ENCODE results near the gene OLA1. TPM values are rescaled to one million over a fixed set of nuclear protein-coding genes. Genes with fewer than 3 reads are reported as not detected.

OLA1 gene
- total RNA-seq, 2 donors from 2014 or later = 75.6 to 92.8 TPM

DNA sequence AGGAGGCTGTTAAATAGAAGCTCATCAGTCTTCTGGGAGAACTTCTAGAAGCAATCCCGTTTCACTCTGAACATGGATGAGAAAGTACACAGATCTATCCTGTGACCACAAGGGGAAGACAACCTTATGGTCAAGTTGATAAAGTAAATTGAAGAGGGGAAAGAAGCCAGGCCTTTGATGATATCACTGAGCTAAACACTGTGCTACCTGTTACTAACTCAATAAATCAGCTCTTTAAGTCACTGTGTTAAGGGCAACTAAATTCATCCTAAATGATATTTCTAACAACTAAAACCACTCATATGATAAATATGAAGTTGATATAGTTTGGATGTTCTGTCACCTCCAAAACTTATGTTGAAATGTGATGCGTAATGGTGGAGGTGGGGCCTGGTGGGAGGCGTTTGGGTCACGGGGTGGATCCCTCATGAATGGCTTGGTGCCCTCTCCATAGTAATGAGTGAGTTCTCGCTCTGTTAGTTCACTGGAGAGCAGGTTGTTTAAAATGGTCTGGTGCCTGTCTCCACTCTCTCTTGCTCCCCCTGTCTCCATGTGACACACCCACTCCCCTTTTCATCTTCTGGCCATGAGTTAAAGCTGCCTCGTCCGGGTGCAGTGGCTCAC, 23.6 kb downstream of the OLA1 start:
- TF ChIP-seq, protein P1, sequence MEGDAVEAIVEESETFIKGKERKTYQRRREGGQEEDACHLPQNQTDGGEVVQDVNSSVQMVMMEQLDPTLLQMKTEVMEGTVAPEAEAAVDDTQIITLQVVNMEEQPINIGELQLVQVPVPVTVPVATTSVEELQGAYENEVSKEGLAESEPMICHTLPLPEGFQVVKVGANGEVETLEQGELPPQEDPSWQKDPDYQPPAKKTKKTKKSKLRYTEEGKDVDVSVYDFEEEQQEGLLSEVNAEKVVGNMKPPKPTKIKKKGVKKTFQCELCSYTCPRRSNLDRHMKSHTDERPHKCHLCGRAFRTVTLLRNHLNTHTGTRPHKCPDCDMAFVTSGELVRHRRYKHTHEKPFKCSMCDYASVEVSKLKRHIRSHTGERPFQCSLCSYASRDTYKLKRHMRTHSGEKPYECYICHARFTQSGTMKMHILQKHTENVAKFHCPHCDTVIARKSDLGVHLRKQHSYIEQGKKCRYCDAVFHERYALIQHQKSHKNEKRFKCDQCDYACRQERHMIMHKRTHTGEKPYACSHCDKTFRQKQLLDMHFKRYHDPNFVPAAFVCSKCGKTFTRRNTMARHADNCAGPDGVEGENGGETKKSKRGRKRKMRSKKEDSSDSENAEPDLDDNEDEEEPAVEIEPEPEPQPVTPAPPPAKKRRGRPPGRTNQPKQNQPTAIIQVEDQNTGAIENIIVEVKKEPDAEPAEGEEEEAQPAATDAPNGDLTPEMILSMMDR (IDR thresholded peaks at IDR 0.05) = no peak
- DNase-seq = no peak
- H3K4me3 ChIP-seq = no peak overlapping the region
- no peaks in the 10 kb centered on the region for H3K36me3 ChIP-seq
- intact Hi-C loops (cut with DNase I) = no loop called here
- no peaks in the 10 kb centered on the region for H3K4me1 ChIP-seq
- no peak overlapping the region for H3K9ac ChIP-seq (ENCODE audit: low read depth in 2 of 2, low read length in 2 of 2)
- H3K9me3 ChIP-seq = no peaks in the 10 kb centered on the region
- H3K27me3 ChIP-seq = no peaks in the 10 kb centered on the region
- no peak overlapping the region for H3K27ac ChIP-seq

DNA sequence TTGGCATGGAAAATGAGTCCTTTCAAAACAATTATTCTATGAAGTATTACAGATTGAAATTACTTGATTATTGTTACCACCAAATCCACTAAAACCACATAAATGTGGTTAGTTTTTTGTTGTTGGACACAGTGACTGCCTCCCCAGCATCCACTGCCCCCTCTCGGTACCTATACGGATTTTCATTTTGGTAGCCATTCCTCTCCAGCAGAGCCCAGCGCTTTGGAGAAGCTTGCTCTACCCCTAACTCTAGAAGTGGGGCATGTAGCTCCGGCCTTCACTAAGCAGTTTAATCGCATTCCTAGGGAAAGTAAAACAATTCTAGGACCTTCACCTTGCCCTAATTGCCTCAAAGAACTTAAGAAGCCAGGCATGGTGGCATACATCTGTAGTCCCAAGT, 24.2 kb downstream of the OLA1 start:
- H3K9ac ChIP-seq (ENCODE audit: low read depth in 2 of 2, low read length in 2 of 2) = no peak overlapping the region
- TF ChIP-seq, protein P1 (IDR thresholded peaks at IDR 0.05) = no peak
- no peaks in the 10 kb centered on the region for H3K9me3 ChIP-seq
- DNase-seq = no peak
- no peak overlapping the region for H3K27ac ChIP-seq
- no peak overlapping the region for H3K4me3 ChIP-seq
- intact Hi-C loops (cut with DNase I) = no loop called here
- H3K4me1 ChIP-seq = no peaks in the 10 kb centered on the region
- no peaks in the 10 kb centered on the region for H3K27me3 ChIP-seq
- H3K36me3 ChIP-seq = no peaks in the 10 kb centered on the region

DNA sequence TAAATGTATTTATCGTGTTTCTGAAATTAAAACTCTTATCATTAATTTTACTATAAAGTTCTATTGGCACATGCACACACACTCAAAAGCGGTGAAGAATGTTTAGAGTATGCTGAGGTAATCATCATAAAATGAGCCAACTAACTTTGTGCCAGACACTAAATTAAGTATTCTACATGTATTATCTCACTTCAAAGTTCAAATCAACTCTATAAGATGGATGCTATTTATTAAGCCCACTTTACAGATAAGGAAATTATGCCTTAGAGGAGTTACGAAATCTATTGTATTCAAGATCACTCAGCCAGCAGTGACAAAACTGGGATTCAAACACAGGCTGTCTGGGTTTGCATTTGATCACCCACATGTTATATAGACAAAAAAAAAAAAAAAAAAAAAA, 24.9 kb downstream of the OLA1 start:
- H3K27ac ChIP-seq = no peak overlapping the region
- TF ChIP-seq, protein P1 (IDR thresholded peaks at IDR 0.05) = no peak

DNA sequence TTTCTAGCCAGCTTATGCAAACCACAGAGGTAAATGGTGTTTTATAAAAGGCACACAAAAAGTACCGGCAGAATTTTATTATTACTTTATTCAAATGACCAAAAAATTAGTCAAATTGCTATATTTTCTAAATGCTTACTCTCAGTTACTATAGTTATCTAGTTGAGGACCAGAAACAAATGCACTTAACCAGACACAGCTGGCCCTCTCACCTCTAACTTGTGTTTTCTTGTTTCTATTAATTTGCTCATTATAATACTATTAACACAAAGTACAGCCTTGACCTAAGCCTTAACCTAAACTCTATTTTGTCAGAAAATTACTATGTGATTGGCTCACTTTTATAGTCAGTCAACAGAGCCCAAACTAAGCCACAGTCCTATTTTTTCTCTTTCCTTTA, 26.2 kb downstream of the OLA1 start:
- Histone ChIP-seq H3K27me3 (no peaks in the 10 kb centered on the region), H3K27ac (no peak overlapping the region), H3K4me3 (no peak overlapping the region), H3K9me3 (no peaks in the 10 kb centered on the region), H3K36me3 (no peaks in the 10 kb centered on the region), H3K4me1 (no peaks in the 10 kb centered on the region), H3K9ac (ENCODE audit: low read depth in 2 of 2, low read length in 2 of 2) (no peak overlapping the region)
- TF ChIP-seq, protein P1 (IDR thresholded peaks at IDR 0.05) = no peak
- intact Hi-C loops (cut with DNase I) = no loop called here
- no peak for DNase-seq

More for the DNA sequence above, 24.9 kb downstream of the OLA1 start:
- no peak overlapping the region for H3K9ac ChIP-seq (ENCODE audit: low read depth in 2 of 2, low read length in 2 of 2)
- H3K4me1 ChIP-seq = no peaks in the 10 kb centered on the region
- no peak overlapping the region for H3K4me3 ChIP-seq
- no peaks in the 10 kb centered on the region for H3K9me3 ChIP-seq
- H3K36me3 ChIP-seq = no peaks in the 10 kb centered on the region
- intact Hi-C loops (cut with DNase I) = no loop called here
- DNase-seq = no peak
- H3K27me3 ChIP-seq = no peaks in the 10 kb centered on the region

DNA sequence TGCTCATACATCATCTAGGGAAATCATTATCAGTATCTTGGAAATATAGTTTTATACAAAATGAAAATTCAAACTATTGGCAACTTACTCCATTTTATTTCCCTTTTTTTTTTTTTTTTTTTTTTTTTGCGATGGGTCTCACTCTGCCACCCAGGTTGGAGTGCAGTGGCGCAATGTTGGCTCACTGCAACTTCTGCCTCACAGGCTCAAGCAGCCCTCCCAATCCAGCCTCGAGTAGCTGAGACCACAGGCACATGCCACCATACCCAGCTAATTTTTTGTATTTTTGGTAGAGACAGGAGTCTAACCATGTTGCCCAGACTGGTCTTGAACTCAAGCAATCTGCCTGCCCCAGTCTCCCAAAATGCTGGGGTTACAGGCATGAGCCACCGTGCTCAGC, 29.0 kb downstream of the OLA1 start:
- Histone ChIP-seq H3K4me3 (no peak overlapping the region), H3K9me3 (no peaks in the 10 kb centered on the region), H3K9ac (ENCODE audit: low read depth in 2 of 2, low read length in 2 of 2) (no peak overlapping the region), H3K27ac (no peak overlapping the region), H3K36me3 (no peaks in the 10 kb centered on the region), H3K4me1 (no peaks in the 10 kb centered on the region), H3K27me3 (no peaks in the 10 kb centered on the region)
- TF ChIP-seq, protein P1 (IDR thresholded peaks at IDR 0.05) = no peak
- no peak for DNase-seq
- intact Hi-C loops (cut with DNase I) = no loop called here
